Loucy (cell line): ENCODE data around the gene SLC25A42.

Experiments used
- EZH2phosphoT487 ChIP-seq: fragments of 200-600 bp; IDR thresholded peaks from 2 replicates; pipeline ENCODE4 v1.6.1; 2018; ENCODE audit warnings: antibody characterized with exemption, mild to moderate bottlenecking, moderate library complexity, borderline replicate concordance
- TF ChIP-seq, protein P1 (sequence below): fragments of 200-600 bp; sonication (generic); conservative IDR thresholded peaks from 2 replicates; pipeline ENCODE4 v1.5.1; 2014; ENCODE audit warnings: mild to moderate bottlenecking, antibody characterized with exemption, low read length

DNA sequence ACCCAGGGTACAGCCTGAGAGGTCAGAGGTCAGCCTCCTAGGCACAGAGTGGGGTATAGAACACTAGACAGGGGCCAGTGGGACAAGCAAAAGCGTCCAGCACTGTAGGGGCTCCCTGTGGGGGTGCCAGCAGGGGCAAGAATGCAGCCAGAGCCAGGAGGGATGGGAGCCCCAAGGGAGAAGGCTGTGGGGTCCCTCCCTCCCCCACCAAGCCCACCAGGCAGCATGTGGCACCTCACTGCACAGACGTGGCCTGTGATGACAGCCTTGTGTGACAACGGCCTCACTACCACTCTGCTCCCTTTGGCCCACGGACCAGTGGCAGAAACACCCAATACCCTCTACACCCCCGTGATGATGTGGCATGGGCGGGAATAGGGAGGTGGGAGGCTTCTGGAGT is 20.3 kb upstream of the SLC25A42 start:
- TF ChIP-seq, protein P1, sequence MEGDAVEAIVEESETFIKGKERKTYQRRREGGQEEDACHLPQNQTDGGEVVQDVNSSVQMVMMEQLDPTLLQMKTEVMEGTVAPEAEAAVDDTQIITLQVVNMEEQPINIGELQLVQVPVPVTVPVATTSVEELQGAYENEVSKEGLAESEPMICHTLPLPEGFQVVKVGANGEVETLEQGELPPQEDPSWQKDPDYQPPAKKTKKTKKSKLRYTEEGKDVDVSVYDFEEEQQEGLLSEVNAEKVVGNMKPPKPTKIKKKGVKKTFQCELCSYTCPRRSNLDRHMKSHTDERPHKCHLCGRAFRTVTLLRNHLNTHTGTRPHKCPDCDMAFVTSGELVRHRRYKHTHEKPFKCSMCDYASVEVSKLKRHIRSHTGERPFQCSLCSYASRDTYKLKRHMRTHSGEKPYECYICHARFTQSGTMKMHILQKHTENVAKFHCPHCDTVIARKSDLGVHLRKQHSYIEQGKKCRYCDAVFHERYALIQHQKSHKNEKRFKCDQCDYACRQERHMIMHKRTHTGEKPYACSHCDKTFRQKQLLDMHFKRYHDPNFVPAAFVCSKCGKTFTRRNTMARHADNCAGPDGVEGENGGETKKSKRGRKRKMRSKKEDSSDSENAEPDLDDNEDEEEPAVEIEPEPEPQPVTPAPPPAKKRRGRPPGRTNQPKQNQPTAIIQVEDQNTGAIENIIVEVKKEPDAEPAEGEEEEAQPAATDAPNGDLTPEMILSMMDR, result no peak
- TF ChIP-seq EZH2phosphoT487, result no peak
